GM12878 (cell line): ENCODE results near the gene CAPZB. TPM values are rescaled to one million over a fixed set of nuclear protein-coding genes. Genes with fewer than 3 reads are reported as not detected.

Experiments
- CBFB ChIP-seq: IDR thresholded peaks from 2 replicates; pipeline ENCODE4 v1.6.1; 2016; ENCODE audit warnings: antibody characterized with exemption, low read depth
- DPF2 ChIP-seq: fragments of 450-650 bp; IDR thresholded peaks from 2 replicates; pipeline ENCODE4 v1.6.1; 2017; ENCODE audit warnings: mild to moderate bottlenecking
- E2F8 ChIP-seq: fragments of 450-650 bp; IDR thresholded peaks from 2 replicates; pipeline ENCODE4 v1.6.1; 2018; ENCODE audit warnings: mild to moderate bottlenecking, low read depth, moderate library complexity; ENCODE audit not compliant: partially characterized antibody
- E4F1 ChIP-seq: fragments of 450-650 bp; IDR thresholded peaks from 2 replicates; pipeline ENCODE4 v1.6.1; 2018; ENCODE audit warnings: borderline replicate concordance, mild to moderate bottlenecking; ENCODE audit not compliant: partially characterized antibody
- FOXM1 ChIP-seq: IDR thresholded peaks from 2 replicates; pipeline ENCODE4 v1.6.1; 2012; ENCODE audit warnings: low read depth, mild to moderate bottlenecking, inconsistent platforms, low read length, moderate library complexity
- IRF4 ChIP-seq: IDR thresholded peaks from 2 replicates; pipeline ENCODE4 v1.6.1; 2011; ENCODE audit warnings: low read depth, low read length
- MEF2A ChIP-seq: IDR thresholded peaks from 2 replicates; pipeline ENCODE4 v1.6.1; 2011; ENCODE audit warnings: low read depth, mild to moderate bottlenecking, low read length, moderate library complexity; ENCODE audit not compliant: insufficient read depth
- NFYA ChIP-seq: IDR thresholded peaks from 2 replicates; pipeline ENCODE4 v1.6.1; 2011; ENCODE audit warnings: low read depth, mild to moderate bottlenecking, low read length, improper control_type of control experiment, borderline replicate concordance
- NFYB ChIP-seq: IDR thresholded peaks from 2 replicates; pipeline ENCODE4 v1.6.1; 2011; ENCODE audit warnings: low read depth, mild to moderate bottlenecking, low read length, improper control_type of control experiment, moderate library complexity; ENCODE audit not compliant: insufficient read depth
- POLR2AphosphoS5 ChIP-seq: IDR thresholded peaks from 2 replicates; pipeline ENCODE4 v1.6.1; 2011; ENCODE audit warnings: mild to moderate bottlenecking, low read length, inconsistent platforms
- POU2F2 ChIP-seq: IDR thresholded peaks from 3 replicates; pipeline ENCODE4 v1.6.1; 2011; ENCODE audit warnings: low read depth, mild to moderate bottlenecking, low read length, borderline replicate concordance
- PRDM15 ChIP-seq: fragments of 450-650 bp; formaldehyde crosslinking; IDR thresholded peaks from 2 replicates; pipeline ENCODE4 v1.4.0; 2020; ENCODE audit warnings: mild to moderate bottlenecking, moderate library complexity
- RAD51 ChIP-seq: fragments of 450-650 bp; IDR thresholded peaks from 2 replicates; pipeline ENCODE4 v1.6.1; 2016; ENCODE audit warnings: moderate library complexity, mild to moderate bottlenecking, inconsistent platforms
- RB1 ChIP-seq: fragments of 450-650 bp; formaldehyde crosslinking; IDR thresholded peaks from 2 replicates; pipeline ENCODE4 v1.6.1; 2017; ENCODE audit warnings: mild to moderate bottlenecking, borderline replicate concordance
- RCOR1 ChIP-seq: conservative IDR thresholded peaks from 2 replicates; pipeline ENCODE4 v1.6.1; 2012; ENCODE audit warnings: low read depth, low read length, improper control_type of control experiment
- TARDBP ChIP-seq: IDR thresholded peaks from 2 replicates; pipeline ENCODE4 v1.6.1; 2016; ENCODE audit warnings: borderline replicate concordance
- polyA plus RNA-seq, 11 experiments: library from polyadenylated mRNA; depleted of rRNA in 4 of 11; unstranded in 6 of 11; stranded (reverse) in 5 of 11; fragments of >200 nt; fragmentation: Nextera tagmentation in 4 of 11; fragmentation: Illumina TruSeq in 1 of 11; extraction: Ambion mirVana in 4 of 11; extraction: Trizol in 1 of 11; gene quantifications; 1 replicate in 1 of 11; 2 replicates in 10 of 11; pipeline versions ENCODE4 v1.2.1 to v1.2.3, GENCODE V29; 2011 to 2016; ENCODE audit warnings: inconsistent platforms in 2 of 11, missing spikeins in 2 of 11, low read depth in 1 of 11
- total RNA-seq, 4 experiments: library from RNA; depleted of rRNA in 3 of 4; stranded (reverse); fragments of >200 nt in 3 of 4; fragmentation: Illumina TruSeq in 1 of 4; extraction: Trizol in 1 of 4; gene quantifications; 2 replicates each; pipeline versions ENCODE4 v1.2.1 to v1.2.3, GENCODE V29; 2013 to 2021
- TF ChIP-seq, protein P1 (sequence below): fragments of 450-650 bp; formaldehyde crosslinking; IDR thresholded peaks from 2 replicates; pipeline ENCODE4 v1.4.0; 2022; ENCODE audit warnings: mild to moderate bottlenecking, moderate library complexity

The CAPZB gene
- total and polyA plus RNA-seq, 10 of the 15 experiments (the other 5 are each of a cell fraction or from before 2014, with no cell fraction given): 104 to 454 (median 213) TPM

DNA sequence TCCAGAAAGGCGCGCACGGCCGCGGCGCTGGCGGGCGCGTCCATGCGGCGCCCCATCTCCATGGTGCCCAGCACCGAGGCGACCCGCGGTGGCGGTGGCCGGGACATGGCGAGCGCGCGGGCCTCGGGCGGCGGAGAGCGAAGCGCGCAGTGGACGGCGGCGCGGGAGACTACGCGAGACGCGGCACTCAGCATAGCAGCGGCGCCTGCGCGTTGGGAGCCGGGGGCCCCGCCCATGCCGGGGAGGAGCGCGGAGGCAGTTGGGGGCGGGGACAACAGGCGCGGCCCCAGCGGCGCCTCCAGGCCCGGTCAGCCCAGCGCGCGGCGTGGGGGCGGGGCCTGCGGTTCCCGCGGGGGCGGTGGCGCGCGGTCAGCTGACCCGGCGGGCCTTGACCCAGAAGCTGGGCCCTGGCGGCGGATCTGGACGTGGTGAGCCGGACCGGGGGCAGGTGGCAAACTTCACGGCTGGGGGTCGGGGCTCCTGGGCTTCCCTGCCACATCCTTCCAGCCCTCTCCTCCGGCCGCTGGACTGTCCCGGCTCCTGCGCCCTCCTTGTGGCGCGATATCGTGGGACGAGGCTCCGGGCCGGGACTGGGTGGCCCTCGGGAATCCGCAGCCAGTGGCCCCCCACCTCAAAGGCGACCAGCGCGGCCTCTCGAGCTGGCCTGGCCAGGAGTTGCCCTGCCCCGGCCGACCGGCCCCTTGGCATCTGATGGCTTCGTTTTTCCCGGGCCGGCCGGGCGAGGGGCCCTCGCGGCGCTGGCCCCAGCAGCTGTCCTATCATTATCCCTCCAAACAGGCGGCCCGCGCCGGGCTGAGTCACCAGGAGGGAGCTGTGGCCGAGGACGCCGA, 173.2 kb downstream of the CAPZB start, which contains the start of the genes AKR7A2 and SLC66A1 (continued):
- TF ChIP-seq POU2F2 (no peak), RB1 (peak; percentile 91), TARDBP (no peak; the same call in 1 of the 2 replicates), IRF4 (no peak), CBFB (no peak), E4F1 (no peak), NFYB (0 out of 2 replicates have a peak, but pooled peaks have one; percentile 16), PRDM15 (CRISPR knock-in tag) (no peak), NFYA (no peak), RAD51 (0 out of 2 replicates have a peak, but pooled peaks have one; percentile 29), FOXM1 (no peak), POLR2AphosphoS5 (peak; percentile 74), MEF2A (no peak), DPF2 (peak; percentile 66), E2F8 (no peak), RCOR1 (no peak)
- TF ChIP-seq, protein P1, sequence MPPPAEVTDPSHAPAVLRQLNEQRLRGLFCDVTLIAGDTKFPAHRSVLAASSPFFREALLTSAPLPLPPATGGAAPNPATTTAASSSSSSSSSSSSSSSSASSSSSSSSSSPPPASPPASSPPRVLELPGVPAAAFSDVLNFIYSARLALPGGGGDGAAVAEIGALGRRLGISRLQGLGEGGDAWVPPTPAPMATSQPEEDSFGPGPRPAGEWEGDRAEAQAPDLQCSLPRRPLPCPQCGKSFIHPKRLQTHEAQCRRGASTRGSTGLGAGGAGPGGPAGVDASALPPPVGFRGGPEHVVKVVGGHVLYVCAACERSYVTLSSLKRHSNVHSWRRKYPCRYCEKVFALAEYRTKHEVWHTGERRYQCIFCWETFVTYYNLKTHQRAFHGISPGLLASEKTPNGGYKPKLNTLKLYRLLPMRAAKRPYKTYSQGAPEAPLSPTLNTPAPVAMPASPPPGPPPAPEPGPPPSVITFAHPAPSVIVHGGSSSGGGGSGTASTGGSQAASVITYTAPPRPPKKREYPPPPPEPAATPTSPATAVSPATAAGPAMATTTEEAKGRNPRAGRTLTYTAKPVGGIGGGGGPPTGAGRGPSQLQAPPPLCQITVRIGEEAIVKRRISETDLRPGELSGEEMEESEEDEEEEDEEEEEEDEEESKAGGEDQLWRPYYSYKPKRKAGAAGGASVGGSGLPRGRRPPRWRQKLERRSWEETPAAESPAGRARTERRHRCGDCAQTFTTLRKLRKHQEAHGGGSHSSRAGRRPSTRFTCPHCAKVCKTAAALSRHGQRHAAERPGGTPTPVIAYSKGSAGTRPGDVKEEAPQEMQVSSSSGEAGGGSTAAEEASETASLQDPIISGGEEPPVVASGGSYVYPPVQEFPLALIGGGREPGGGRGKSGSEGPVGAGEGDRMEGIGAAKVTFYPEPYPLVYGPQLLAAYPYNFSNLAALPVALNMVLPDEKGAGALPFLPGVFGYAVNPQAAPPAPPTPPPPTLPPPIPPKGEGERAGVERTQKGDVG: no peak
